Upper lobe of left lung (tissue), 4 donors: ENCODE measurements around the gene MYLK.

Experiments used
- CTCF ChIP-seq, 6 experiments: fragments of 450-650 bp in 4 of 6; fragments of 200-600 bp in 2 of 6; sonication (generic) in 2 of 6; IDR thresholded peaks; one replicate each; pipeline ENCODE4 v1.5.1; 2016 to 2019; ENCODE audit warnings: antibody characterized with exemption in 6 of 6
- EP300 ChIP-seq, 4 donors: sonication (generic); formaldehyde crosslinking; IDR thresholded peaks; one replicate each; pipeline ENCODE4 v1.5.1; 2017; ENCODE audit warnings: antibody characterized with exemption in 4 of 4, control low read depth in 2 of 4
- POLR2A ChIP-seq, 4 donors: fragments of 450-650 bp; IDR thresholded peaks; one replicate each; pipeline ENCODE4 v1.5.1; 2016 to 2017; ENCODE audit warnings: antibody characterized with exemption in 4 of 4, mild to moderate bottlenecking in 2 of 4
- POLR2AphosphoS5 ChIP-seq, 2 donors: sonication (generic); formaldehyde crosslinking; IDR thresholded peaks; one replicate each; pipeline ENCODE4 v1.5.1; 2017; ENCODE audit warnings: antibody characterized with exemption in 2 of 2

- TF ChIP-seq POLR2AphosphoS5 (IDR thresholded peaks at IDR 0.05) (no peak), POLR2A (IDR thresholded peaks at IDR 0.05) (no peak), CTCF (IDR thresholded peaks at IDR 0.05) (no peak), EP300 (IDR thresholded peaks at IDR 0.05) (no peak)
Observed at GRCh38 chr3:123804676-123805075, 79.5 kb downstream of the MYLK start.
